IMR-90 (cell line): ENCODE results near the gene AIFM2. TPM values are rescaled to one million over a fixed set of nuclear protein-coding genes. Genes with fewer than 3 reads are reported as not detected.

Experiments
- ATAC-seq: fragments of 200-7000 bp; cut with Tn5 transposase; 2 replicates; pipeline ENCODE4 v1.9.1; 2020; ENCODE audit warnings: low read depth, mild to moderate bottlenecking, moderate library complexity
- BruUV-seq: library from RNA; stranded (reverse); fragments of 400-500 nt; replicated peaks from 2 replicates; lab custom pipeline; 2021; lab: Mats Ljungman, UMichigan
- CTCF ChIA-PET: fragments of 300-600 bp; formaldehyde crosslinking; extraction: SDS; loops from one replicate; lab custom pipeline; 2021; ENCODE audit warnings: antibody characterized with exemption; lab: Yijun Ruan, JAX
- POLR2A ChIA-PET: fragments of 300-600 bp; sonication (Branson Sonifier 250); formaldehyde crosslinking; loops from one replicate; lab custom pipeline; 2022; ENCODE audit warnings: antibody characterized with exemption; ENCODE audit not compliant: unreplicated experiment; lab: Charles Lee
- DNase-seq: peaks from one replicate; pipeline ENCODE4 v3.0.0; 2013
- H2AFZ ChIP-seq: replicated peaks from 2 replicates; pipeline ENCODE3; 2013; ENCODE audit warnings: low read length, mild to moderate bottlenecking; ENCODE audit not compliant: poor library complexity
- H2AK5ac ChIP-seq: 2 replicates; pipeline ENCODE4 v1.6.1; 2013; ENCODE audit warnings: low read depth, low read length, inconsistent platforms
- H2AK9ac ChIP-seq: replicated peaks from 2 replicates; pipeline ENCODE3; 2013; ENCODE audit warnings: mild to moderate bottlenecking, low read depth, low read length, moderate library complexity; ENCODE audit not compliant: poor library complexity
- H2BK120ac ChIP-seq: 2 replicates; pipeline ENCODE4 v1.6.1; 2013; ENCODE audit warnings: low read depth, low read length, inconsistent platforms
- H2BK15ac ChIP-seq: 3 replicates; pipeline ENCODE4 v1.6.1; 2013; ENCODE audit warnings: low read depth, low read length, inconsistent platforms
- H2BK20ac ChIP-seq: 2 replicates; pipeline ENCODE4 v1.6.1; 2013; ENCODE audit warnings: low read depth, mild to moderate bottlenecking, inconsistent platforms, low read length, moderate library complexity
- H2BK5ac ChIP-seq: 2 replicates; pipeline ENCODE4 v1.6.1; 2013; ENCODE audit warnings: mild to moderate bottlenecking, low read depth, low read length, inconsistent platforms; ENCODE audit not compliant: poor library complexity, severe bottlenecking
- H3K14ac ChIP-seq: replicated peaks from 2 replicates; pipeline ENCODE4 v1.6.1; 2013; ENCODE audit warnings: low read depth, low read length, inconsistent platforms
- H3K18ac ChIP-seq: 2 replicates; pipeline ENCODE4 v1.6.1; 2013; ENCODE audit warnings: low read depth, low read length, control low read depth
- H3K23ac ChIP-seq: 2 replicates; pipeline ENCODE4 v1.6.1; 2013; ENCODE audit warnings: low read depth, low read length, inconsistent platforms
- H3K27ac ChIP-seq: 2 replicates; pipeline ENCODE4 v1.5.1; 2013; ENCODE audit warnings: mild to moderate bottlenecking, control low read depth, low read length; ENCODE audit not compliant: insufficient read depth
- H3K27me3 ChIP-seq: 2 replicates; pipeline ENCODE4 v1.6.1; 2013; ENCODE audit warnings: low read length; ENCODE audit not compliant: control insufficient read depth, insufficient read depth
- H3K36me3 ChIP-seq: 2 replicates; pipeline ENCODE4 v1.6.1; 2013; ENCODE audit warnings: low read length, mixed read lengths; ENCODE audit not compliant: control insufficient read depth, insufficient read depth
- H3K4ac ChIP-seq: 2 replicates; pipeline ENCODE4 v1.6.1; 2013; ENCODE audit warnings: low read depth, low read length, inconsistent platforms
- H3K4me1 ChIP-seq: 2 replicates; pipeline ENCODE4 v1.6.1; 2013; ENCODE audit warnings: low read length, mixed read lengths; ENCODE audit not compliant: control insufficient read depth, insufficient read depth
- H3K4me2 ChIP-seq: 2 replicates; pipeline ENCODE4 v1.6.1; 2013; ENCODE audit warnings: low read depth, mild to moderate bottlenecking, control low read depth, low read length, moderate library complexity
- H3K4me3 ChIP-seq: 2 replicates; pipeline ENCODE4 v1.5.1; 2013; ENCODE audit warnings: low read depth, mild to moderate bottlenecking, control low read depth, low read length, moderate library complexity; ENCODE audit not compliant: insufficient read depth
- H3K56ac ChIP-seq: 2 replicates; pipeline ENCODE4 v1.6.1; 2013; ENCODE audit warnings: low read length, inconsistent platforms; ENCODE audit not compliant: insufficient read depth; ENCODE audit errors: extremely low read depth
- H3K79me1 ChIP-seq, 2 experiments: 2 replicates each; pipeline ENCODE4 v1.6.1; 2013; ENCODE audit warnings: low read length in 2 of 2, inconsistent platforms in 1 of 2, low read depth in 1 of 2
- H3K9ac ChIP-seq: 2 replicates; pipeline ENCODE4 v1.6.1; 2013; ENCODE audit warnings: low read depth, low read length, control low read depth
- H3K9me1 ChIP-seq: 2 replicates; pipeline ENCODE4 v1.6.1; 2013; ENCODE audit warnings: low read length, inconsistent platforms; ENCODE audit not compliant: insufficient read depth
- H3K9me3 ChIP-seq: 2 replicates; pipeline ENCODE4 v1.6.1; 2013; ENCODE audit warnings: low read length; ENCODE audit not compliant: control insufficient read depth, insufficient read depth
- H4K20me1 ChIP-seq: 2 replicates; pipeline ENCODE4 v1.6.1; 2013; ENCODE audit warnings: low read length, inconsistent platforms; ENCODE audit not compliant: insufficient read depth
- H4K5ac ChIP-seq: 2 replicates; pipeline ENCODE4 v1.6.1; 2013; ENCODE audit warnings: mild to moderate bottlenecking, low read depth, low read length, control low read depth
- H4K8ac ChIP-seq, 2 experiments: 2 replicates each; pipeline ENCODE4 v1.6.1; 2013; ENCODE audit warnings: low read depth in 2 of 2, low read length in 2 of 2, control low read depth in 1 of 2, inconsistent platforms in 1 of 2
- H4K91ac ChIP-seq: 2 replicates; pipeline ENCODE4 v1.6.1; 2013; ENCODE audit warnings: low read depth, low read length, inconsistent platforms; ENCODE audit not compliant: insufficient read depth
- BHLHE40 ChIP-seq: fragments of 150-350 bp; IDR thresholded peaks from 2 replicates; pipeline ENCODE4 v1.6.1; 2016; ENCODE audit warnings: mild to moderate bottlenecking, low read depth, low read length
- CHD1 ChIP-seq: IDR thresholded peaks from 2 replicates; pipeline ENCODE4 v1.6.1; 2012; ENCODE audit warnings: low read depth, low read length, improper control_type of control experiment
- MAZ ChIP-seq: IDR thresholded peaks from 2 replicates; pipeline ENCODE4 v1.6.1; 2012; ENCODE audit warnings: low read depth, mild to moderate bottlenecking, low read length, improper control_type of control experiment, moderate library complexity, borderline replicate concordance
- POLR2A ChIP-seq: IDR thresholded peaks from 2 replicates; pipeline ENCODE4 v1.6.1; 2012; ENCODE audit warnings: mild to moderate bottlenecking, low read depth, low read length
- RAD21 ChIP-seq: IDR thresholded peaks from 2 replicates; pipeline ENCODE4 v1.6.1; 2012; ENCODE audit warnings: low read length, improper control_type of control experiment
- RFX5 ChIP-seq: IDR thresholded peaks from 2 replicates; pipeline ENCODE4 v1.8.0; 2012; ENCODE audit warnings: low read depth, mild to moderate bottlenecking, low read length, moderate library complexity
- SMC3 ChIP-seq: fragments of 150-350 bp; IDR thresholded peaks from 2 replicates; pipeline ENCODE4 v1.6.1; 2016; ENCODE audit warnings: low read depth, mild to moderate bottlenecking, antibody characterized with exemption, low read length, moderate library complexity
- USF2 ChIP-seq: fragments of 150-350 bp; IDR thresholded peaks from 2 replicates; pipeline ENCODE4 v1.6.1; 2017; ENCODE audit warnings: mild to moderate bottlenecking, antibody characterized with exemption, low read length, low read depth
- WGBS, 2 experiments: methylation state at CpG; one replicate each; pipeline versions ENCODE4 v1.1.5 to v1.1.7; 2013; ENCODE audit warnings: missing lambda C conversion rate in 2 of 2; ENCODE audit not compliant: insufficient read length in 1 of 2; ENCODE audit errors: extremely low coverage in 2 of 2; 5-methylcytosine and 5-hydroxymethylcytosine counted together
- dilution Hi-C: fragments of 300-500 bp; cut with HindIII; formaldehyde crosslinking; loops from one replicate; pipeline ENCODE4 v1.14.3; 2018; ENCODE audit warnings: low sequenced_read_pairs; ENCODE audit not compliant: unreplicated experiment
- in situ Hi-C: fragments of 300-500 bp; cut with MboI; formaldehyde crosslinking; loops from 3 replicates; pipeline ENCODE4 v1.14.3; 2019; ENCODE audit warnings: low sequenced_read_pairs, inconsistent platforms, mixed read lengths
- intact Hi-C: fragments of 100-400 bp; cut with micrococcal nuclease; formaldehyde crosslinking; loops from 2 replicates; pipeline ENCODE4 v1.10.0; 2022
- polyA plus RNA-seq, 3 experiments: library from polyadenylated mRNA; depleted of rRNA; stranded (reverse); fragments of >200 nt; gene quantifications; 2 replicates each; pipeline ENCODE4 v1.2.3, GENCODE V29; 2012; ENCODE audit warnings: low replicate concordance in 1 of 3
- total RNA-seq: library from RNA; depleted of rRNA; stranded (reverse); fragments of >200 nt; gene quantifications from 2 replicates; pipeline ENCODE4 v1.2.3, GENCODE V29; 2012
- TF ChIP-seq, protein P1 (sequence below): conservative IDR thresholded peaks from 2 replicates; pipeline ENCODE4 v1.5.1; 2012; ENCODE audit warnings: mild to moderate bottlenecking, low read depth, low read length, improper control_type of control experiment

AIFM2 gene
- total and polyA plus RNA-seq, 2 of the 4 experiments (the other 2 are of a cell fraction) = 2.0 to 4.6 TPM

- H3K9me3 ChIP-seq = no peaks in the 10 kb centered on the region
- H4K91ac ChIP-seq = no peak overlapping the region
- no peak overlapping the region for H2BK20ac ChIP-seq
- no peak overlapping the region for H3K4ac ChIP-seq
- BruUV-seq = no TSS peak
- no peak for TF ChIP-seq CHD1
- no peak for TF ChIP-seq RAD21
- no peak for TF ChIP-seq USF2
- TF ChIP-seq BHLHE40 = no peak
- no peak for TF ChIP-seq RFX5
- no peak for TF ChIP-seq POLR2A
- no peak for TF ChIP-seq MAZ
- TF ChIP-seq SMC3 = no peak
- TF ChIP-seq, protein P1, sequence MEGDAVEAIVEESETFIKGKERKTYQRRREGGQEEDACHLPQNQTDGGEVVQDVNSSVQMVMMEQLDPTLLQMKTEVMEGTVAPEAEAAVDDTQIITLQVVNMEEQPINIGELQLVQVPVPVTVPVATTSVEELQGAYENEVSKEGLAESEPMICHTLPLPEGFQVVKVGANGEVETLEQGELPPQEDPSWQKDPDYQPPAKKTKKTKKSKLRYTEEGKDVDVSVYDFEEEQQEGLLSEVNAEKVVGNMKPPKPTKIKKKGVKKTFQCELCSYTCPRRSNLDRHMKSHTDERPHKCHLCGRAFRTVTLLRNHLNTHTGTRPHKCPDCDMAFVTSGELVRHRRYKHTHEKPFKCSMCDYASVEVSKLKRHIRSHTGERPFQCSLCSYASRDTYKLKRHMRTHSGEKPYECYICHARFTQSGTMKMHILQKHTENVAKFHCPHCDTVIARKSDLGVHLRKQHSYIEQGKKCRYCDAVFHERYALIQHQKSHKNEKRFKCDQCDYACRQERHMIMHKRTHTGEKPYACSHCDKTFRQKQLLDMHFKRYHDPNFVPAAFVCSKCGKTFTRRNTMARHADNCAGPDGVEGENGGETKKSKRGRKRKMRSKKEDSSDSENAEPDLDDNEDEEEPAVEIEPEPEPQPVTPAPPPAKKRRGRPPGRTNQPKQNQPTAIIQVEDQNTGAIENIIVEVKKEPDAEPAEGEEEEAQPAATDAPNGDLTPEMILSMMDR = no peak
- no peaks in the 10 kb centered on the region for H4K20me1 ChIP-seq
- H2BK15ac ChIP-seq = no peak overlapping the region
- H3K4me2 ChIP-seq = no peak overlapping the region
- ChIA-PET POLR2A (no interaction called here), CTCF (interaction anchor here (1.7 kb wide), 1 partner anchor 10 kb away, joined by 6 read pairs; no protein-coding TSS in a partner anchor)
- no peak overlapping the region for H2AK9ac ChIP-seq
- H3K79me1 ChIP-seq = no peaks in the 10 kb centered on the region
- H3K18ac ChIP-seq = no peak overlapping the region
- no peaks in the 10 kb centered on the region for H3K4me1 ChIP-seq
- no peak overlapping the region for H2BK120ac ChIP-seq
- no peak overlapping the region for H3K56ac ChIP-seq
- no peak for ATAC-seq
- DNase-seq = no peak
- H3K36me3 ChIP-seq = peaks cover 29% of the 10 kb centered on the region
- no peak overlapping the region for H2AK5ac ChIP-seq
- H2AFZ ChIP-seq = no peak overlapping the region
- no peak overlapping the region for H2BK5ac ChIP-seq
- no peak overlapping the region for H3K9ac ChIP-seq
- no peak overlapping the region for H4K8ac ChIP-seq
- H3K14ac ChIP-seq = no peak overlapping the region
- no peaks in the 10 kb centered on the region for H3K27me3 ChIP-seq
- H3K27ac ChIP-seq = no peak overlapping the region
- no peak overlapping the region for H3K23ac ChIP-seq
- 100% methylated on average over 1 of the region's 9 CpGs; no CpG with 5 or more reads in 1 of the 2 experiments for WGBS, 2 experiments
- dilution Hi-C loops = no loop called here
- H3K9me1 ChIP-seq = 0 out of 2 replicates have a peak, but pooled peaks cover 2% of the 10 kb centered on the region
- in situ Hi-C loops = no loop called here
- intact Hi-C loops = no loop called here
- no peak overlapping the region for H3K4me3 ChIP-seq
- no peak overlapping the region for H4K5ac ChIP-seq
These were observed 39.2 kb downstream of the AIFM2 start for GRCh38 chr10:70093335-70093944.
